ENCODE results near the gene UQCRHL.

Gene UQCRHL

GRCh38 chr1:15771836-15772515 lies 35.5 kb downstream of the UQCRHL start:
- TF ChIP-seq JUND (IDR thresholded peaks at IDR 0.05; ENCODE audit: low read depth), result no peak
- no peak for DNase-seq (ENCODE audit: low read depth in 1 of 2, low spot score in 1 of 2)
- in situ Hi-C loops (cut with HindIII; ENCODE audit: low pct_unique_long_range_greater_than_20kb, low sequenced_read_pairs), result no loop called here

DNA sequence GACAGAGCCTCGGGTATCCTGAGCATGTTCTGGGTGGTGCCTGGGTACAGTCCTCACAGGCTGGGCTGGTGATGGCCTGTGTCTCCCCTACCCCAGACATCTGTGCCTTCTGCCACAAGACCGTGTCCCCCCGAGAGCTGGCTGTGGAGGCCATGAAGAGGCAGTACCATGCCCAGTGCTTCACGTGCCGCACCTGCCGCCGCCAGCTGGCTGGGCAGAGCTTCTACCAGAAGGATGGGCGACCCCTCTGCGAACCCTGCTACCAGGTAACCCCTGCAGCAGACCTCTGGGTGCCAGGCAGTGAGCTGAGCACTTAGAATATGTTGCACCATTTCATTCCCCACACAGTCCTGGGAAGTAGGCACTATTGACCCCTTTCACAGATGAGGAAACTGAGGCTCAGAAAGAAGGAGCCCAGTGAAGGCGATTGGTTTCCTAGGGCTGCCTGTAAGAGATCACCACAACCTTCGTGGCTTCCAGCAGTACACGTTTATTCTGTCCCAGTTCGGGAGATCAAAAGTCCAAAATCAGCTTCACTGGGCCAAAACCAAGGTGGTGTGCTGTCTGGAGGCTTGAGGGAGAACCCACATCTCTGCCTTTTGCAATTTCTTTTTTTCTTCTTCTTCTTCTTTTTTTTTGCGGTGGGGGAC lies 37.0 kb downstream of the UQCRHL start:
- in situ Hi-C loops (cut with HindIII; ENCODE audit: low pct_unique_long_range_greater_than_20kb, low sequenced_read_pairs), result no loop called here
- DNase-seq (ENCODE audit: low read depth in 1 of 2, low spot score in 1 of 2), result no peak
- no peak for TF ChIP-seq JUND (IDR thresholded peaks at IDR 0.05; ENCODE audit: low read depth)

GRCh38 chr1:15768388-15768787 lies 39.1 kb downstream of the UQCRHL start:
- in situ Hi-C loops (cut with HindIII; ENCODE audit: low pct_unique_long_range_greater_than_20kb, low sequenced_read_pairs), result no loop called here
- TF ChIP-seq JUND (IDR thresholded peaks at IDR 0.05; ENCODE audit: low read depth), result no peak
- DNase-seq (ENCODE audit: low read depth in 1 of 2, low spot score in 1 of 2), result no peak

- DNase-seq (ENCODE audit: low read depth in 1 of 2, low spot score in 1 of 2), result peak in 1 of 2 experiments; percentile 69
- in situ Hi-C loops (cut with HindIII; ENCODE audit: low pct_unique_long_range_greater_than_20kb, low sequenced_read_pairs), result no loop called here
- no peak for TF ChIP-seq JUND (IDR thresholded peaks at IDR 0.05; ENCODE audit: low read depth)
Observed at GRCh38 chr1:15767941-15768340, 39.5 kb downstream of the UQCRHL start.

- DNase-seq (ENCODE audit: low read depth in 1 of 2, low spot score in 1 of 2), result no peak
- in situ Hi-C loops (cut with HindIII; ENCODE audit: low pct_unique_long_range_greater_than_20kb, low sequenced_read_pairs), result no loop called here
- TF ChIP-seq JUND (IDR thresholded peaks at IDR 0.05; ENCODE audit: low read depth), result no peak
Observed at GRCh38 chr1:15765495-15766194, 41.8 kb downstream of the UQCRHL start.

GRCh38 chr1:15764890-15765289 lies 42.6 kb downstream of the UQCRHL start:
- no peak for DNase-seq (ENCODE audit: low read depth in 1 of 2, low spot score in 1 of 2)
- TF ChIP-seq JUND (IDR thresholded peaks at IDR 0.05; ENCODE audit: low read depth), result no peak
- in situ Hi-C loops (cut with HindIII; ENCODE audit: low pct_unique_long_range_greater_than_20kb, low sequenced_read_pairs), result no loop called here

DNA sequence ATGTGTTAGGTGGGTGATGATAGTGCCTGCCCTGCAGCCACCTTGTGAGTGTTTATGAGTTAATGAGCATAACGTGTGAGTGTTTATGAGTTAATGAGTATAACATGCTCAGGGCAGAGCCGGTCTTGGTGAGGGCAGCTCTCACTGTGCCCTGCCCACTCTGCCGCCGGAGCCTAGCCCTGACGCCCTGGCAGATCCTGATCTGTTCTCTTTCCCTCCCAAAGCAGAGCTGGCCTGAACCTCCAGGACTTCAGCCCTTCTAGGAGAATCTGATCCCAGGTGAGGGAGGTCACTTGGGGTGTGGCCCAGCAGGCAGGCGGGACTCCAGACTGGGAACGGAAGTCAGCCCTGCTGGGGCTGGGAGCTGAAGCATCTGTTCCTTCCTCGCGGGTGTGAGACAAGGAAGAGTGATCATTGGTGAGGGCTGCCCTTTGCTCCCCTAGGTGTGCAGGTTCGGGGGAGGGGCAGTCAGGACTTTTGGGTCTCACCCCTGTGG lies 43.1 kb downstream of the UQCRHL start:
- no peak for TF ChIP-seq JUND (IDR thresholded peaks at IDR 0.05; ENCODE audit: low read depth)
- no peak for DNase-seq (ENCODE audit: low read depth in 1 of 2, low spot score in 1 of 2)
- in situ Hi-C loops (cut with HindIII; ENCODE audit: low pct_unique_long_range_greater_than_20kb, low sequenced_read_pairs), result no loop called here

- DNase-seq (ENCODE audit: low read depth in 1 of 2, low spot score in 1 of 2), result no peak
- in situ Hi-C loops (cut with HindIII; ENCODE audit: low pct_unique_long_range_greater_than_20kb, low sequenced_read_pairs), result no loop called here
- TF ChIP-seq JUND (IDR thresholded peaks at IDR 0.05; ENCODE audit: low read depth), result no peak
Observed at GRCh38 chr1:15762546-15762945, 44.9 kb downstream of the UQCRHL start.

GRCh38 chr1:15761366-15762128 lies 45.9 kb downstream of the UQCRHL start:
- no peak for TF ChIP-seq JUND (IDR thresholded peaks at IDR 0.05; ENCODE audit: low read depth)
- in situ Hi-C loops (cut with HindIII; ENCODE audit: low pct_unique_long_range_greater_than_20kb, low sequenced_read_pairs), result no loop called here
- no peak for DNase-seq (ENCODE audit: low read depth in 1 of 2, low spot score in 1 of 2)

DNA sequence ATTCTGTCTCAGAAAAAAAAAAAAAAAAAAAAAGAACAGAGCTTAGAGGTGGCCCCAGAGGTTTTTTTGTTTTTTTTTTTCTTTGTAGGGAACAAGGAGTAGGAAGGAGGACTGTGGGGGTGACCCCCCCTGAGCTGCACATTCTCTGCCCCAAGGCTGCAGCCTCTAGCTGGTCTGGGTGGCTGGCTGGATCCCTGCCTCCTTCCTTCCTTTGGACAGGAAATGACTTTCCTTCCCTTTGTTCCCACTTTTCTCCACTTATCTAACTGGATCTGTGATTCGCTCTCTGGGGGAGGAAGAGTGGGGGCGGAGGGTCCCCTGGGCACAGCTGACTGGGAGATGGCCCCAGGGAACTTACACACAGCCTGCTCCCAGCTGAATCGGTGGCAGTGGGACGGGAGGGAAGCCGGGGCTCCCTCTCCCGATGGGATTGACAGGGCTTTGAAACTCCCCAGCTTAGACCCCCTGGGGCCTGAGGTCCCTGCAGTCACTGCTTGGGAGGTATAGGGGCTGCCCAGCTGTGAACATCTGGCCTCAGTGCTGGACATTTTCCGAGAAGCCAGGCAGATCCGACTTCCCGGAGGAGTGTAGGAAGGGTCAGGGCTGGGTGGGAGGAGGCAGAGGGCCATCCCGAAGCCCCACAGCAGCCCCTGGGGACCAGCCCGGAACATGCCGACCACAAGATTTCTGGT lies 46.8 kb downstream of the UQCRHL start:
- TF ChIP-seq JUND (IDR thresholded peaks at IDR 0.05; ENCODE audit: low read depth), result no peak
- DNase-seq (ENCODE audit: low read depth in 1 of 2, low spot score in 1 of 2), result no peak
- in situ Hi-C loops (cut with HindIII; ENCODE audit: low pct_unique_long_range_greater_than_20kb, low sequenced_read_pairs), result no loop called here

DNA sequence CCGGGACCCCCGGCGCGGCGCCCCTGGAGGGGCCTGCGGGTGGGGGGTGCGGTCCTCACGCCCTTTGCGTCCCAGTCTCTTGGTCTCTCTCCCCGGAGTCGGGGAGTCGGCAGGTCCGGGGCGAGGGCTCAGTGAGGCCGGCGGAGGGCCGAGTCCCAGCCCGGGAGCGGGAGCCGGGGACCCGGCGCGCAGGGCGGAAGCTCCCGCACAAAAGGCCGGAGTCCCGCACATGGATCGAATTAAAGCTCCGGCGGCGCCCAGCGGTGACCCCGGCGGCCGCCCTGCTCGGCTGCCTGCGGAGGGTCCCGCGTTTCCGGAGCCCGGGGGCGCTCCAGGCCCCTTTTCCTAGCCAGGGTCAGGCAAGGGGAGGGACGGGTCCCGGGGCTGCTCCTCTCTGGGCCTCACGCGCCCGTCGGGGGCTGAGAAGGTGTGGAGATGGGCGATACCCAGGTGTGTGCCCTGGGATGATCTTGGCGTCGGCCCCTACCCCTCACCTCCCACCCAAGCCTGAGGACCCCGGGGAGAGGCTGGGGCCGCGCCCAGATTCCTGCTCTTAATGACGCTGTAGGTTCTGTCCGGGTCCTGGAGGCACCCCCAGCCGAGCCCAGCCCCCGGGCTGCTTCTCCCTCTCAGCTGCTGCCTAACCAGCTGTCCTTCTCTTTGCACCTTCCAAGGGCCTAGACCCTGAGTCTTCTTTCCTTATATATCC lies 48.3 kb downstream of the UQCRHL start:
- in situ Hi-C loops (cut with HindIII; ENCODE audit: low pct_unique_long_range_greater_than_20kb, low sequenced_read_pairs), result no loop called here
- DNase-seq (ENCODE audit: low read depth in 1 of 2, low spot score in 1 of 2), result no peak

More for the DNA sequence above, 48.3 kb downstream of the UQCRHL start:
- no peak for TF ChIP-seq JUND (IDR thresholded peaks at IDR 0.05; ENCODE audit: low read depth)

Measured in T47D (cell line).